Neural cell (in vitro differentiated cells): ENCODE results near the gene MSI2. TPM values are rescaled to one million over a fixed set of nuclear protein-coding genes. Genes with fewer than 3 reads are reported as not detected.
"Not testable (repeated sequence)": the region's sequence is repeated elsewhere in the genome, so short reads cannot be mapped to it uniquely, and the experiment has no call there.

Experiments
- H2AFZ ChIP-seq: fragments of 200-600, 300-800 bp; sonication (generic), shearing (Covaris generic); 2 replicates; pipeline ENCODE4 v1.6.0; 2014; ENCODE audit warnings: low read depth, mild to moderate bottlenecking, antibody characterized with exemption, low read length, moderate library complexity
- H3F3A ChIP-seq: fragments of 200-600 bp; shearing (Covaris generic); 2 replicates; pipeline ENCODE4 v1.6.1; 2016; ENCODE audit warnings: mild to moderate bottlenecking, moderate library complexity, mixed read lengths, antibody characterized with exemption, low read length; ENCODE audit not compliant: insufficient read depth, poor library complexity, severe bottlenecking
- H3K27ac ChIP-seq: fragments of 200-600, 300-800 bp; sonication (generic), shearing (Covaris generic); 2 replicates; pipeline ENCODE4 v1.5.1; 2014; ENCODE audit warnings: mild to moderate bottlenecking, low read length, moderate library complexity
- H3K27me3 ChIP-seq: fragments of 300-800, 200-600 bp; sonication (generic), shearing (Covaris generic); 2 replicates; pipeline ENCODE4 v1.6.0; 2014; ENCODE audit warnings: mild to moderate bottlenecking, low read depth, low read length, moderate library complexity; ENCODE audit not compliant: insufficient read depth
- H3K36me3 ChIP-seq: fragments of 300-800, 200-600 bp; sonication (generic), shearing (Covaris generic); 2 replicates; pipeline ENCODE4 v1.5.1; 2014; ENCODE audit warnings: mild to moderate bottlenecking, antibody characterized with exemption, low read length, moderate library complexity; ENCODE audit not compliant: insufficient read depth
- H3K4me2 ChIP-seq: fragments of 300-800, 200-600 bp; sonication (generic), shearing (Covaris generic); 2 replicates; pipeline ENCODE4 v1.6.0; 2014; ENCODE audit warnings: mild to moderate bottlenecking, low read length
- H3K4me3 ChIP-seq: fragments of 300-800, 200-600 bp; sonication (generic), shearing (Covaris generic); 2 replicates; pipeline ENCODE4 v1.5.1; 2014; ENCODE audit warnings: mild to moderate bottlenecking, low read length, moderate library complexity
- H3K79me2 ChIP-seq: fragments of 200-600 bp; shearing (Covaris generic); replicated peaks from 2 replicates; pipeline ENCODE4 v1.6.0; 2014; ENCODE audit warnings: mild to moderate bottlenecking, low read length, moderate library complexity; ENCODE audit not compliant: insufficient read depth
- H3K9ac ChIP-seq: fragments of 300-800, 200-600 bp; sonication (generic), shearing (Covaris generic); 2 replicates; pipeline ENCODE4 v1.6.1; 2016; ENCODE audit warnings: mild to moderate bottlenecking, low read length, mixed read lengths
- H3K9me2 ChIP-seq: fragments of 200-600 bp; shearing (Covaris generic); 2 replicates; pipeline ENCODE4 v1.6.1; 2016; ENCODE audit warnings: mild to moderate bottlenecking, low read length, mixed read lengths; ENCODE audit not compliant: insufficient read depth
- H3K9me3 ChIP-seq: fragments of 200-600, 300-800 bp; sonication (generic), shearing (Covaris generic); 2 replicates; pipeline ENCODE4 v1.6.1; 2016; ENCODE audit warnings: mild to moderate bottlenecking, mixed run types, low read length, moderate library complexity, mixed read lengths
- H4K20me1 ChIP-seq: fragments of 200-600 bp; shearing (Covaris generic); 2 replicates; pipeline ENCODE4 v1.6.1; 2016; ENCODE audit warnings: mild to moderate bottlenecking, mixed run types; ENCODE audit not compliant: insufficient read depth
- EP300 ChIP-seq: fragments of 450-650 bp; conservative IDR thresholded peaks from 2 replicates; pipeline ENCODE4 v1.6.1; 2014; ENCODE audit warnings: antibody characterized with exemption, mild to moderate bottlenecking, moderate library complexity; ENCODE audit not compliant: poor library complexity, severe bottlenecking
- POLR2AphosphoS5 ChIP-seq: IDR thresholded peaks from 2 replicates; pipeline ENCODE4 v1.6.1; 2012
- RAD21 ChIP-seq: fragments of 450-650 bp; conservative IDR thresholded peaks from 2 replicates; pipeline ENCODE4 v1.6.1; 2014; ENCODE audit warnings: antibody characterized with exemption, mild to moderate bottlenecking, moderate library complexity
- TAF1 ChIP-seq: IDR thresholded peaks from 2 replicates; pipeline ENCODE4 v1.6.1; 2012; ENCODE audit warnings: low read depth
- polyA plus RNA-seq: library from polyadenylated mRNA; depleted of rRNA; stranded (reverse); fragments of >200 nt; gene quantifications from 2 replicates; pipeline ENCODE4 v1.2.3, GENCODE V29; 2014
- TF ChIP-seq, protein P1 (sequence below): fragments of 450-650 bp; IDR thresholded peaks from 2 replicates; pipeline ENCODE4 v1.5.1; 2014; ENCODE audit warnings: antibody characterized with exemption, mild to moderate bottlenecking, moderate library complexity; ENCODE audit not compliant: poor library complexity, severe bottlenecking
- TF ChIP-seq, protein P2 (sequence below): IDR thresholded peaks from 2 replicates; pipeline ENCODE4 v1.6.1; 2012; ENCODE audit warnings: borderline replicate concordance

The MSI2 gene
- polyA plus RNA-seq, 1 donor from 2014 or later, result 61.4 TPM

DNA sequence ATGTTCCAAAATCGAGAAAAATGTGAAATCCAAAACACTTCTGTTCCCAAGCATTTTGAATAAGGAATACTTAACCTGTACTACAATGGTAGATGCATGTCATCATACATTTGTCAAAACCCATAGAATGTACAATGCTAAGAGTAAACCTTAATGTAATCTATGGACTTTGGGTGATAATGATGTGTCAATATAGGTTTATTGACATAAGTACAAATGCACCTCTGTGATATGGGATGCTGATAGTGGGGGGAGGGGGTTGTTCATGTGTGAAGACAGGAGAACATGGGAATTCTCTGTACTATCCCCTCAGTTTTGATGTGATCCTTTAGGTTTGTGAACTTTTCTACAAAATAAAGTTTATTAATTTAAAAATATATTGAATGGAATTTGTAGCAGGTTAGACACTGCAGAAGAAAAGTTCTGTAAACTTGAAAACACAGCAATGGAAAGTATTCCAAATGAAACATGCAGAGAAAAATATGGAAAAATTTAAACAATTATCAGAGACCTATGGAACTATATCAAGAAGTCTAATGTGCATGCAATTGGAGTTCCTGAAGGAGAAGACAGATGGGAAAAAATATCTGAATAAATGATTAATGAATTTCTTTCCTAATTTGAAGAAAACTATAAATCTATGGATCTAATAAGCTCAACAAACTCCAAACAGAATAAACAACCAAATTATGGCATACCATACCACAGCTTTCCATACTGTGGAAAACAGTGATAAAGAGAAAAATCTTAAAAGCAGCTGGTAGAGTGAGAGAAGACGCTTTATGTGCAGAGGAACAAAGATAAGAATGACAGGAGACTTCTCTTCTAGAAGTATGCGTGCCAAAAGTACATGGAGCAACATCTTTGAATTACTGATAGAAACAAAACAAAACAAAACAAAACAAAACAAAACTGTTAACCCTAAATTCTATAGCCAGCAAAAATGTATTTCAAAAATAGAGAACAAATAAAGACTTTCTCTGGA lies 34.7 kb upstream of the MSI2 start (continued):
- TF ChIP-seq, protein P1, sequence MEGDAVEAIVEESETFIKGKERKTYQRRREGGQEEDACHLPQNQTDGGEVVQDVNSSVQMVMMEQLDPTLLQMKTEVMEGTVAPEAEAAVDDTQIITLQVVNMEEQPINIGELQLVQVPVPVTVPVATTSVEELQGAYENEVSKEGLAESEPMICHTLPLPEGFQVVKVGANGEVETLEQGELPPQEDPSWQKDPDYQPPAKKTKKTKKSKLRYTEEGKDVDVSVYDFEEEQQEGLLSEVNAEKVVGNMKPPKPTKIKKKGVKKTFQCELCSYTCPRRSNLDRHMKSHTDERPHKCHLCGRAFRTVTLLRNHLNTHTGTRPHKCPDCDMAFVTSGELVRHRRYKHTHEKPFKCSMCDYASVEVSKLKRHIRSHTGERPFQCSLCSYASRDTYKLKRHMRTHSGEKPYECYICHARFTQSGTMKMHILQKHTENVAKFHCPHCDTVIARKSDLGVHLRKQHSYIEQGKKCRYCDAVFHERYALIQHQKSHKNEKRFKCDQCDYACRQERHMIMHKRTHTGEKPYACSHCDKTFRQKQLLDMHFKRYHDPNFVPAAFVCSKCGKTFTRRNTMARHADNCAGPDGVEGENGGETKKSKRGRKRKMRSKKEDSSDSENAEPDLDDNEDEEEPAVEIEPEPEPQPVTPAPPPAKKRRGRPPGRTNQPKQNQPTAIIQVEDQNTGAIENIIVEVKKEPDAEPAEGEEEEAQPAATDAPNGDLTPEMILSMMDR, result no peak

DNA sequence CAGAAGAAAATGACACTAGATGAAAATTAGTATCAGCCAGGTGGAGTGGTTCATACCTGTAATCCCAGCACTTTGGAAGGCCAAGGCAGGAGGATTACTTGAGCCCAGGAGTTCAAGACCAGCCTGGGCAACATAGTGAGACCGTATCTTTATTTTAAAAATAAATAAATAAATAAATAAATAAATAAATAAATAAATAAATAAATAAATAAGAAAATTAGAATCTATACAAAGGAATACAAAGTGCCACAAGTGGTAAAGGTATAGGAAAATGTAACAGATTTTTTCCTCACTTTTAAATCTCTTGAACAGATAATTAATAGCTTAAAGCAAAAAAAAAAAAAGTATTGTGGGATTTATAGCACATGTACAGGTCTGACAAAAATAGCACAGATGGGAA lies 33.9 kb upstream of the MSI2 start:
- H3F3A ChIP-seq, H3K4me2 ChIP-seq, H3K9me3 ChIP-seq, H3K9me2 ChIP-seq, H3K4me3 ChIP-seq, H3K27me3 ChIP-seq, H2AFZ ChIP-seq, H3K79me2 ChIP-seq, H3K9ac ChIP-seq, H3K27ac ChIP-seq, H4K20me1 ChIP-seq, H3K36me3 ChIP-seq: not testable (repeated sequence)

DNA sequence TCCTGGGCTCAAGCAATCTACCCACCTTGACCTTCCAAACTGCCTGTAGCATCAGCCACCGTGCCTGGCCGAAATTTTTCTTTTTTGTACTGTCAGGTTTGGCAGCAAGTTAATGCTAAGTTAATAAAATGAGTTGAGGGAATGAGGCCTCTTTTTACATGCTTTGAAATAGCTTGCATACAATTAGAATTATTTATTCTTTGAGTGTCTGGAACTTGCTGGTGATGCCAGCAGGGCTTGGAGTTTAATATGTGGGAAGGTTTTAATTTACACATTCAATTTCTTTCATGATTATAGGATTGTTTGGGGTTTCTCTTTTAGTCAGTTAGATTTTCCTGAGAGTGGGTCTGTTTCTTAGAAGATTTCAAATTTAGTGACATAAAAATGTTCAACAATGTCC lies 31.2 kb upstream of the MSI2 start:
- Histone ChIP-seq H3F3A (no peaks in the 10 kb centered on the region), H3K9me3 (no peaks in the 10 kb centered on the region), H4K20me1 (no peaks in the 10 kb centered on the region), H3K9me2 (no peaks in the 10 kb centered on the region), H2AFZ (no peak overlapping the region), H3K4me3 (no peak overlapping the region), H3K9ac (no peak overlapping the region), H3K36me3 (no peaks in the 10 kb centered on the region), H3K27me3 (no peaks in the 10 kb centered on the region), H3K79me2 (no peaks in the 10 kb centered on the region), H3K4me2 (no peak overlapping the region), H3K27ac (no peak overlapping the region)
- TF ChIP-seq, protein P2, sequence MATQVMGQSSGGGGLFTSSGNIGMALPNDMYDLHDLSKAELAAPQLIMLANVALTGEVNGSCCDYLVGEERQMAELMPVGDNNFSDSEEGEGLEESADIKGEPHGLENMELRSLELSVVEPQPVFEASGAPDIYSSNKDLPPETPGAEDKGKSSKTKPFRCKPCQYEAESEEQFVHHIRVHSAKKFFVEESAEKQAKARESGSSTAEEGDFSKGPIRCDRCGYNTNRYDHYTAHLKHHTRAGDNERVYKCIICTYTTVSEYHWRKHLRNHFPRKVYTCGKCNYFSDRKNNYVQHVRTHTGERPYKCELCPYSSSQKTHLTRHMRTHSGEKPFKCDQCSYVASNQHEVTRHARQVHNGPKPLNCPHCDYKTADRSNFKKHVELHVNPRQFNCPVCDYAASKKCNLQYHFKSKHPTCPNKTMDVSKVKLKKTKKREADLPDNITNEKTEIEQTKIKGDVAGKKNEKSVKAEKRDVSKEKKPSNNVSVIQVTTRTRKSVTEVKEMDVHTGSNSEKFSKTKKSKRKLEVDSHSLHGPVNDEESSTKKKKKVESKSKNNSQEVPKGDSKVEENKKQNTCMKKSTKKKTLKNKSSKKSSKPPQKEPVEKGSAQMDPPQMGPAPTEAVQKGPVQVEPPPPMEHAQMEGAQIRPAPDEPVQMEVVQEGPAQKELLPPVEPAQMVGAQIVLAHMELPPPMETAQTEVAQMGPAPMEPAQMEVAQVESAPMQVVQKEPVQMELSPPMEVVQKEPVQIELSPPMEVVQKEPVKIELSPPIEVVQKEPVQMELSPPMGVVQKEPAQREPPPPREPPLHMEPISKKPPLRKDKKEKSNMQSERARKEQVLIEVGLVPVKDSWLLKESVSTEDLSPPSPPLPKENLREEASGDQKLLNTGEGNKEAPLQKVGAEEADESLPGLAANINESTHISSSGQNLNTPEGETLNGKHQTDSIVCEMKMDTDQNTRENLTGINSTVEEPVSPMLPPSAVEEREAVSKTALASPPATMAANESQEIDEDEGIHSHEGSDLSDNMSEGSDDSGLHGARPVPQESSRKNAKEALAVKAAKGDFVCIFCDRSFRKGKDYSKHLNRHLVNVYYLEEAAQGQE, result no peak
- no peak for TF ChIP-seq RAD21
- TF ChIP-seq, protein P1, result no peak
- TF ChIP-seq EP300, result no peak
- no peak for TF ChIP-seq TAF1
- no peak for TF ChIP-seq POLR2AphosphoS5
